ENCODE results near the gene TTC28.
A peak's percentile ranks its signal among the peaks of the same experiment; 100 is the strongest.

The TTC28 gene

DNA sequence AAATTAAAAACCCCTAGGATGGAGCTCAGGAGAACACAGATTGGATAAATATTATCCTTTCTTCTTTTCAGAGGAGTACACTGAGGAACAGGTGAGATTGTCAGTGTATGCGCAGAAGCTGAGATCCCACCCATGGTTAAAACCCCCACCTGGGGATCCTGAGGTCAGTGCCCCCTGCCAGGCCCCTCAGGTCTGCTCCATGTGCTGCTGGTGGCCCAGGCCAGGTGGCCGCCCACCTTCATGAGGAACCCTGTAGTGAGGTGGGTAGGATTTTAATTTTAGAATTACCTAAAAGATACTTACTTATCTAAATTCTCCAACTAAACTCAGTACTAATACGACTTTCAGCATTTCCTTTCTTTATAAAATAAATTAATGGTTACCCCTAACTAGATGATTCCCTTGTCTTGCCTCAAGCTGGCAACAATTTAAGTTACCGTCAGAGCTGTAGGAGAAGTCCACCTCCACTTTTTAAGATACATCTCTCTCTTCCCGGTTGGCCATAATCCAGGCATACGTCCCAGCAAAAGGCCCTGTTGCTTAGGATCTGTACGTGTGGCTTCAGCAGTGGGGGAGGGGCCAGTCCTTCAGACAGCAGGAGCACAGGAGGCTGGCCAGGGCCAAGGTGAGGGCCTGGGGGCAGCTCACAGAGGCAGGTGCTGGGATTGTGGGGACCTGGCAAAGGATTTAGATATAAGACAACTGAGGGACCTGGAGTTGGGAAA, 699.1 kb downstream of the TTC28 start:
- DNase-seq: no peak

DNA sequence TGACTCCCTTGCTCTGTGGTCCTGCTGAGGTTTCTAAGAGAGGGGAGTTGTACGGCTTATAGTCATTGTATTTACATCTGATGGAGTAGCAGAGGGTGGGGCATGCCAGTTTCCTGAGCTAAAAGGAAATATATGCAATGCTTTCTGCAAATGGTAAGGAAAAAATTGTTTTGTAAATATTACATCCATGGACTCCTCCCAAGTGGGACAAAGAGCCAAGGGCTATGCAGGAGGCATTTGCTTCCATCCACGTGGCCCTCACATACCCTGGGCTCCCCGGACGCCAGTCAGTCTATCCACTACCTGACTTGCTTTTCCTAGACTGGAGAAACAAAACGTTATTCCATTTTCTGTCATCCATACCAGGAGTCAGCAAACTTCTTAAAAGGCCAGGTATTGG, 700.8 kb downstream of the TTC28 start:
- DNase-seq: no peak

DNA sequence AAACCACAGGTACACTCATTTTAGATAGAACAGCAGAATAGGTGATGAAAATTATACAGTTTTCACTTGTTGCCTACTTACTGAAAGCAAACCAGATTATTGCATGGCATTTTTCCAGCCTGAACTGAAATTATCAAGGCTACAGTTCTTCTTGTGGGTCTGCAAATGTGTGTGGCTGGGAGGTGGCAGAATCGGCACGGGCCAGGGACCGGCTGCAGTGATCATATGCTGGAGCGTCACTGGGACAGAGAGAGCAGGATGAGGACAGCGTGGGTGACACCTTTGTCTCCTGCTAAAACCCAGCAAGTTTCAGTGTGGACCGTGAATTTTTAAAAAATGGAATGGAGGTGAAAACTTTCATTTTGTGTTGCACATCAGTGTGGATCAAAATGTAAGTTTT, 701.3 kb downstream of the TTC28 start:
- DNase-seq: no peak

DNA sequence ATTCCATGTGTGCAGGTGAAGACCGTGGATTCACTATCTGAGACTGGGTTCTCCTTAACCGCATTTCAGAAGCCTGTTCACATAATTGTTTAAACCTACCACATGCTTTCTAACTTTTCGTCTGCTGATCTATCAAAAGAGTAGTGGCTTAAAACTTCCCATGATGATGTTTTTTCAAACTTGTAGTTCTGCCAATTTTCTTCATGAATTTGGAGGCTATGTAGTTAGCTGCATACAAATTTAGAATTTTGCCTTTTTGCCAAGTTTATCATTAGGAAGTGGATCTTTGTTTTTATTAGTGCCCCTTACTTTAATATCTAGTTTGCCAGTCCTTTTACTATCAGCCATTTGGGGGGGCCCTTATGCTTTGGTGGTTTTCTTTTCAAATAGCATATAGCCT, 703.1 kb downstream of the TTC28 start:
- no peak for DNase-seq

DNA sequence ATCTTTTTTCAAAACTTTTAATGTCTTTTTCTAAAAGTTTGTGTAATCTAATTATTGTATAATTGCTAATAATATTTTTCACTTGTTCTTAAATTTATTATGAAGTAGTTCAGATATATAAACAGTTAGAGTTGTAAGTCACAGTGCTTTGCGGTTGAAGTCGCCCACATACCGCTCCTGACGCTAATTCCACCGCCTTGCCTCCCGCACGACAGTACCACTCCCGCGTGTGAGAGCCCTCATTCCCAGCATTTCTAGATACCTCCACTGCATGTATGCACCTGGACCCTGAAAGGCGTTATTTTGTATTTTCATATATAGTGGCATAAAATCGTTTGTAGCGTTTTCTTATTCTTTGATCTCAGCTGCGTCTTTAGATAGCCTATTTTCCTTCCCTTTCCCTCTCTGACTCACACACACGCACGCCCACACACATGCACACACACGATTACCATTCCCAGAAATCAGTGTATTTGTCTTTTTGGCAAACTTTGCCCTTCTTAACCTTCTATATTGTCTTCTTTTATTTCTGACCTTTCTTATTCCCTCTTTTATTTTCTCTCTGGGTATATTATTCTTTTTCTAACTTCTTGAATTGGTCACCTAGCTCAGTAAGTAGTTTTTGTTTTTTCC, 704.1 kb downstream of the TTC28 start:
- DNase-seq: no peak

DNA sequence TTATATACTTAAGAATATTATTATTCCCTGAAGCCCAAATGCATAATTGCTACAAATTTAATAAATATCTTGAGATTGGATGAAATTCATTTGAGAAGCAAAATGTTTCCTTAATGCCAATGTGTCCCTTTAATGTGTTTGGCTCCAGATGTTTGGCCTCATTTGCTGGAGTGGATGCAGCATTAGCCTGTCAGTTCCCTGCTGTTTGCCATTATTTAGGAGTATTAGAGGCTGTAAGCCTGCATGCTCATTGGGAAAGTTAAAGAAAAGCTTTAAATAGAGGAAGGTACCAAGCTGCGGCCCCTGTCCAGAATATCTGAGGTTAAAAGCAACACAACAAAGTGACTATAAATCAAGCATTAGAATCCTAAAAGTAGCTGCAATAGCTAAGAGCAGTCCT, 705.8 kb downstream of the TTC28 start:
- no peak for DNase-seq

DNA sequence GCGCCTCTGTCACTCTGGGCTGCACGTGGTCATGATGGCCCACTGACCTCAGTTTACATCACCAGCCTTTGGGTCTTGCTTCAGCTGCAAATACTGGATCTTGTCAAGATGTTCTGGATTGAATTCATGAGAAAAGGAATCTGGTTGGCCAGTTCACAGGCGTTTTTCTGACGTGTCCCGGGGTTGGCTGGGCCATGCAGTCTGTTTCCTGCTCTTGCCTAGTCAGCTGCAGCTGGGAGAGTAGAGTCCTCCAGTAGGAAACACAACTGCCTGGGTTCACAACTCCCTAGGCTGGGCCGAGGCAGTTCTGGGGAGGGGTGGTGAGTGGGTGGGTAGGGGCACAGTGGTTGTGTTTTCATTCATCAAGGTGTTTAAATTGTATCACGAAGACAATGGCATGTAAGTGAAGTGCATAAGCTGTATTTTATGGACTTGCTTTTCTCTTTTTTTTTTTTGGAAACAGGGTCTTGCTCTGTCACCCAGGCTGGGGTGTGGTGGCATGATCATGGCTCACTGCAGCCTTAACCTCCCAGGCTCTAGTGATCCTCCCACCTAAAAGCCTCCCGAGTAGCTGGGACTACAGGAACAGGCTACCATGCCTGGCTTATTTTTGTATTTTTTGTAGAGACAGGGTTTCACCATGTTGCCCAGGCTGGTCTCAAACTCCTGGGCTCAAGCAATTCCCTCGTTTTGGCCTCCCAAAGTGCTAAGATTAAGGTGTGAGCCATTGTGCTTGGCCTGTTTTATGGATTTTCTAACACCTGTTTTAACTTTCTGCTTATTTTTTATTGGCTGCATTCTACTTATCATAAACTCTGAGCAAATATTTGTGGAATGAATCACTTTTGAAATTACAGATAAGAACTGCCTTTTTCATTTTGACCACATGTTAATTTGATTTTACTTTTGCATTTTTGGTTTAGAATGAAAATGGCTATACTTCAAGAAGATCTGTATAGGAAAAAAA, 706.6 kb downstream of the TTC28 start:
- DNase-seq: no peak

DNA sequence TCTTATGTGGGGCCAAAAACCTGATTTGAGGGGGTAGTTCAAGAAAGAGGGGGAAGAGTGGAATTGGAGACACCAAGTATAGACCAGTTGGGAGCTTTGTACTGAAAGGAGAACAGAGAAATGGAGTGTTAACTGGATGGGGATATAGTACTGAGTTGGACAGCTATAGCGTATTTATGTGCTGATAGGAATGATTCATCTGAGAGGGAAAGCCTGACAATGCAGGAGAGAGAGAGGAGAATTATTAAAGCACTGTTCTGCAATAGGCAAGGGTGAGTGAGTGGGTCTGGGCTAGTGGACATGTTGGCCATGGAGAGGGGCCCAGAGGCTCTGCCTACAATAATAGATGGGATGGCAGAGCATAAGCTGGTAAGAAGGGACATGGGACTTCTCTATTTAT, 707.7 kb downstream of the TTC28 start:
- DNase-seq: no peak

DNA sequence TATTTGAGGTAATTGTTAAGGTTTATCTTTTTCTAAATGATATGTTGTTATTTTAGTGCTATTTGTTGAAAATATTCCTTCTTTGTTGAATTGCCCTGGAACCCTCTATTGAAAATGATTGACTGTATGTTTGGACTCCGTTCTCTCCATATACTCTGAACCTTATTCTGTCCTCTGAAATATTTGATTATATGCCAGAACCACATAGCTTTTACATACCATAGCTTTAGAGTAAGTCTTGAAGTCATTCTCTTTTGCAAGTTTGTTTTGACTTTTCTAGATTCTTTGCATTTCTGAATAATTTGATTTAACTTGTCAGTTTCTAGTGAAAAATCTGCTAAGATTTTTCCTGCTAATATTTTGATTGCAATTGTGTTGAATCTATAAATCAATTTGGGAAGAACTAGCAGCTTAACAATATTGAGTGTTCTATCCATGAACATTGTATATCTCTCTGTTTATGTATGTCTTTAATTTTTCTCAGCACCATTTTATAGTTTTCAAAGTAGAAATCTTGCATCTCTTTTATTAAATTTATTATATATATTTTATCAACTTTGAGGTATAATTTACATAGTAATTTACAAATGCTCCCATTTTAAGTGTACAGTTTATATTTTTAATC, 708.9 kb downstream of the TTC28 start:
- DNase-seq: peak; percentile 29

DNA sequence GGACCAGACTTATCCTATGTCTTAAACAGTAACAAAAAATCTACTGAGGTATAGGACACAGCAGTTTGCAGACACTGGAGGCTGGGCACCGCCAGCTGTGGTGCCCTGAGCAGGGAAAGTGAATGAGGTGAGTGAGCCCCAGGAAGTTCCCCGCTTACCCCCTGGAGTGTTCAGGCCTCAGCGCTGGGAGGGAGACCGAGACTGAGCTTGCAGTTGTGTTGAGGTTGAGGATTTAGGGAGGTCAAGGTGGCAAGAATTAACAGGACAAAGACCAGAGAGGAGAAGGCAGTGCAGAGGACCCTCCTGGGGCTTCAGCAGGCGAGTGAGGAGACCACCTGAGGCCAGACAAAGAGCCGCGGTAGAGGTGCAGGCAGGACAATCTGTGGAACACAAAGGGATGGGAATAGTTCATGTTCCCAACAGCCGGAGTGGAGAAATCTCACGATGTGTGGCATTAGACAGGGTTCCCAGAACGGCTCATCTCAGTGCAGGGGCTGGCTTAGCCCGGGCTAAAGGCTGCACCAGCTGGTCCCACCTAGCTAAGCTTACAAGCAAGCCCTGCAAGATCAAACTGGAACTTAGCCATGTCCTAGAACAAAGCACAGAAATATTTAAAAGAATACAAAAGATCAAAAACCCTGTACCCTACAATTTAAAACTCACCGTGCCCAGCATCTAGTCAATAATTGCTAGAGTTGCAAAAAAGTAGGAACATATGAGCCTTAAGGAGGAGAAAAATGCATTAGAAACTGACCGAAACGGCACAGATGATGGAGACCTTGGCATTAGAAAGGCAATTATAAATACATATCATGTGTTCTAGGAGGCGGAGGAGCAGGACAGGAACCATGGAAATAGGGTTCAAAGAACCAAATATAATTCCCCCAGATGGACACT, 713.2 kb downstream of the TTC28 start:
- no peak for DNase-seq

DNA sequence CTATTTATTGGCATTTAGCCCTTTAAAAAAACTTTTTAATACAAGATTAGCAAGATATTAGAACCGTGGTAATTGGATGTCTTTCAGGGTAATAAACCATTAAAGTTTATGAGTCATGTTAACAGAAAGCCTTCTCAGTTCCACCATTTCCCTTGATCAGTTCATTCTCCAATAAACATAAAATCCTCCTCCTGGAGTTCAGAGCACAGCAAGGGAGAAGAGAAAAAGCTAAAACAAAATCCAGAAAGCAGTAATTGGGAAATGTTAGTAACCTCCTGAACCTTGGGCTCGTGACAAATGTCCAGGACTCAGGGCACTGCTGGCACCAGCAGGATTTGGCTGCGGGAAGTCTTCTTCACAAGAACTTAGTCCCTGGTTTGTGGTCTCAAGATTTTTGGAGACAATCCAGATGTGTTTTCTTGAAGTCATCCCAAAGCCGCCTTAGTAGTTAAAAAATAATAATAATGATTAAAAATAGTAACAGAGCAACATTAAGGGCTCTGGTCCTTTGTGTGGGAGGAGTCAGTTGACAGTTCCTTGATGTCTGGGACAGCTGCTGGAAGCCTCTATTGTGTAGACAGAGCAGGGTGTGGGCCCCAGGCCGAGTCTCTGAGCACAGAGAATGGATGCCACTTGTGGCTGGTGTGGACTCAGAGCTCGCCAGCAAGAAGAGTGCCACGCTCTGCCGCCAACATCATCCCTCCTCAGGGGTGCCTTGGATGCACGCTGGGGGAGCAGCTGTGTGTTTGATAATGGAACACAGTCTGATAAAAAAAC, 717.2 kb downstream of the TTC28 start:
- no peak for DNase-seq

DNA sequence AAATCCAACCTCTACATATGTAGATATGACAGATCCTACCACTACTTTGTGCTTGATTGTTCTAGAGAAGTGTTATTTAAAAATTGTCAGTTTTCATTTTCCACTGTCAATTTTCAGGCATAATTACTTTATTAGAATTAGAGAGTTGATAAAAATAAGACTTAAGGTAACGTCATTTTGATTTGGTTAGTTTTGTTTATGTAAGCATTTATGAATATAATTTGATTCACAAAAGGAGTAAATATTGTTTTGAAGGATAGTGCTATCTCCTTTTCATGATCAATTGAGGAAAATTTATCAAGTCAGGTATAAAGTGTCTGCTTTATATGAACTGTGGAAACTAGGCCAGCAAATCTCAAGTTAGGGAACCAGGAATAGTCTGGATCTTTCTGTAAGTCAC, 718.0 kb downstream of the TTC28 start:
- DNase-seq: no peak

DNA sequence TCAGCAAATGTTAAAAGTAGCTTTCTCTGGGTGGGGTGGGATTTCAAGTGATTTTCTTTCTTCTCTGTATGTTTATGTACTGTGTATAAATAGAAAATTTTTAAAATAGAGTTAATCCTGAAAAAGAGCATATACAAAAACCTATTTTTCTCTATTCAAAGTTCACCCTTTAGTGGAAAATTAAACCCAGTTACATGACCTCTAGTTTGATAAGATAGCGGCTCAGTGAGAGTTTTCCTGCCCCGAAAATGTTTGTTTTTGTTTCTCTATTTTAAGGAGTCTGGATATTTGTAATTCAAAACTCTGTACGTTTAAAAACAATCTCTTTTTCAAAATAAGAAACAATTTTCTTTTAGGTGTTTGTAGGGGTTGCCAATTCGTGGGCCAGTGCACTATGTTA, 718.5 kb downstream of the TTC28 start:
- no peak for DNase-seq

DNA sequence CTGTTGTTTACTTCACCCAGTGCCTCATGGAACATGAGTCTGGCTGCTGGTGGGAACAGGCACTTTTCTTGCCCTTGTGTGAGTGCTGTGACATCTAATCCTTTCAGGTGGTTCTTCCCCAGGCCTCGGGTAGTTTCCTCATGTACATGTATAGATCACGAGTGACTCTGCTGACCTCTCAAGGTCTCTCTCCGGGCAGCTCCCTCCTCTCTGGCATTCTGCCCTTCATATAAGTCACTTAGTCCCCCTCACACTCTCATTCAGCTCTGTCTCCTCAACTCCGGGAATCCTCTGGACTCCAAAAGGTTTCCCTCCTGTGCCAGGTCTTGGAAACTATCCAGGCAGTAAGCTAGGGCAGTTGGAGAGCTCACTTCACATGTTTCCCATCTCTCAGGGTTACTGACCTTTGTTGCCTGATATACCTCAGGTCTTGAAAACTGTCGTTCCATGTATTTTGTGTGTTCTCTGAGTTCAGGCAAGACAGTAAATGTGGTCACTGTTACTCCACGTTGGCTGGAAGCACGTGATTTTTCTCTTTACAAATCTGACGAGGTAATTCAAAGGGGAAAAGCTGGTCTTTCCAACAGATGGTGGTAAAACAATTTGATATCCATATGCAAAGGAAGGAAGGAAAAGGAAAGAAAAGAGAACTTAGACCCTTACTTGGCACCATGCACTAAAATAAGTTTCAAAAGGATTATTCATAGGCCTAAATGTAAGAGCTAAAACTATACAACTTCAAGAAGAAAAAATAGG, 720.1 kb downstream of the TTC28 start:
- no peak for DNase-seq

DNA sequence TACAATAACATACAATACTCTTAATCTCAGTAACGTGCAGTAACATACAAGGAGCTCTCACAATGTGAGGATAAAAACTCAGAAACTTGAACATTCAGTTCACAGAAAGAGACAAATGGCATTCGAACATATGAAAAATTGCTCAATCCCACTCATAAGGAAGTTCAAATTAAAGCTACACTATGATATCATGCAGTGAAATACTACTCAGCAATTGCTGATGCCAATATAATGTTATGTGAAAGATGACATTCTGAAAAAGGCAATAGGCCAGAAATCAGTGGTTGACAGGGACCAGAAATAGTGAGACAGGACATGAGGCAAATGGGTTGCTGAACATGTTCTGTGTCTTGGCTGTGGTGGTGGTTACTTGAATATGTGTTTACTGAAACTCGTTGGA, 726.9 kb downstream of the TTC28 start:
- peak; percentile 12 for DNase-seq

DNA sequence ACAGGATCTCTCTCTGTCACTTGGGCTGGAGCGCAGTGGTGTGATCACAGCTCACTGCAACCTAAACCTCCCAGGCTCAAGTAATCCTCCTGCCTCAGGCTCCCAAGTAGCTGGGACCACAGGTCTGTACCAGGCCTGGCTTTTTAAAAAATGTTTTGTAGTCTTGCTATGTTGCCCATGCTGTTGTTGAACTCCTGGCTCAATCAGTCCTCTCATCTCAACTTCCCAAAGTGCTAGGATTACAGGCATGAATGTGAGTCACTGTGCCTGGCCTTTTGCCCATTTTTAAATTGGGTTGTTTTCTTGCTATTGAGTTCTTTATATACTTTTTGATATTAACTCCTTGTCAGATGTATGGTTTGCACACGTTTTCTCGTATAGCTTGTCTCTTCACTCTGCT, 727.5 kb downstream of the TTC28 start:
- peak; percentile 60 for DNase-seq

DNA sequence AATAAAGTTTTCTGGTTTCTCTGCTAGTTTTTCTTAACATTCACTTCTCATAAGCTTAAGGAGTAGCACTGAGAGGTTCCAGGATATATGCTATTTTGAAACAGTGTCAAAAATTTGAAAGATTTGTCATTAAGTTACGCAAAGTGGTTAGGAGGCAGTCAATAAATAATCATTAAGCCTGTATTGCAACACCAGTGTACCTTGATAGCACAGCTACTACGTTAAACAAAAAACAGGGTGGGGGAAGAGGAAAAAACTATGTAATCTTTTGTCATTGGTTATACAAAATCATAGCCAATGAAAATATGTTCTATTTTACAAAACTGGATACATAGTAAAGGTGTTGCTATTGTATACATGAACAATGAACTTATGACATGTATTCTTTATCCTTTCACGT, 730.2 kb downstream of the TTC28 start:
- no peak for DNase-seq

DNA sequence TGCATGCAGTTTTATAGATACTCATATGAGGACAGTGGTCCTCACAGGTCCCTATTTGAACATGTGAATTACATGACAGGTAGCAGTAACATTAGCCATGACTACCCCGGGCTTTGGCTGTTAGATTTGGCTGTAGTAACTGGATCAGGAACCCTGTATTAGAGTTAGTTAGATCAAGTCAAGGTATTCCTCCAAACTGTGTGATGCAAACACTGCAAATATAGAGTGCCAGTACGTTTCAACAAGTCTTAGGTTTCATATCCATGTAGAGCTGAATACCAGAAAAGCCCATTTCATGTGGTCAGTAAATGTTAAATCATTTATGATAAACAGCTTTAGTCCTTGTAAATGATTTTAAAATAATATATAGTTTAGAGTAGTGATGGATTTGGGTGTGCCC, 731.1 kb downstream of the TTC28 start:
- DNase-seq: no peak

DNA sequence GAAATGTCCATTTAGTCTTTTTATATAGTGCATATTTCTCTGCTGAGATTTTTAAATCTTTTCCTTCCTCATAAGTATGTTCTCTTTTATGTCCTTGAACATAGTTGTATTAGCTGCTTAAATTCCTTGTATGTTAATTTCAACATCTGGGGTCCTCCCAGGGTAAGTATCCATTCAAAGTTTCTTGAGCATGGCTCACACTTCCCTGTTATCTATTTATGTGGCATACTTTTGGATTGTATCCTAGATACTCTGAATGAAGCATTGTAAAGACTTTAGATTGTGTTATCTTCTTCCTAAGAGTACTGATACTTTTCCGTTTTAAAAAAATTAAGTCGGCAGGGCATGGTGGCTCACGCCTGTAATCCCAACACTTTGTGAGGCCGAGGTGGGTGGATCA, 732.2 kb downstream of the TTC28 start:
- DNase-seq: no peak

DNA sequence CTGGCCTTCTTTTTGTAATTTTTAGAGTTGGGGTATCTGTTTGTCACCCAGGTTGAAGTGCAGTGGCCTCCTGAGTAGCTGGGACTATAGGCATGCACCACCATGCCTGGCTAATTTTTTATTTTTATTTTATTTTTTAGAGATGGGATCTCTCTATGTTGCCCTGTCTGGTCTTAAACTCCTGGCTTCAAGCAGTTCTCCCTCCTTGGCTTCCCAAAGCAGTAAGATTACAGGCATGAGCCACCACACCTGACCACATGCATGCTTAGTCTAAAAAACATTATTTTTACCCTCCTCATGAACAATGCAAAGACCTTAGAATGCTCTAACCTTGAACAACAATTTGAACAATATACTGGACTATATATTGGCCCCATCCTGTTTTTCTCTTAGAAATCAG, 738.5 kb downstream of the TTC28 start:
- no peak for DNase-seq

DNA sequence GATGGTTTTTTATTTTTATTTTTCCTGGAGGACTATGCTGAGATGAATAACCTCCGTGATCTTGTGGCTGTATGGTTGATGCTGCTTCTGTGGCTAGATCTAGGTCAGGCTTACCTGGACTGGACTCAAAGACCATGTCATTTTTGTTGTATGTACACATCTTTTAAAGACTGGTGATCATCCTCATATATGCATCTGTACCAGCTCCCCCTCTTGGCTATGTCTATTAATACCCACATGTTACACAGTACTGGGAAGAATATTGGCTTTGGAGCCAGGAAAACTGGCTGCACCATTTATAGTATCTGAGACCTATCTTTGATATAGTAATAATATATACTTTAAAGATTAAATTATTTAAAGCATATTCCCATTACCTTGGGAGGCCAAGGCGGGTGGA, 742.2 kb downstream of the TTC28 start:
- DNase-seq: no peak
